GM23338 (cell line): ENCODE data around the gene RELL2. TPM values are rescaled to one million over a fixed set of nuclear protein-coding genes. Genes with fewer than 3 reads are reported as not detected.
A peak's percentile ranks its signal among the peaks of the same experiment; 100 is the strongest.

ENCODE experiments used
- ATAC-seq: fragments of 200-7000 bp; cut with Tn5 transposase; 3 replicates; pipeline ENCODE4 v1.9.1; 2020
- DNase-seq: peaks from one replicate; pipeline ENCODE4 v3.0.0-alpha.2; 2015; ENCODE audit warnings: low spot score
- H2AFZ ChIP-seq: fragments of 200-600 bp; sonication (generic); 2 replicates; pipeline ENCODE4 v1.8.0; 2016; ENCODE audit warnings: antibody characterized with exemption, mild to moderate bottlenecking, moderate library complexity
- H3F3A ChIP-seq: fragments of 200-600 bp; sonication (generic); replicated peaks from 2 replicates; pipeline ENCODE4 v1.8.0; 2017; ENCODE audit warnings: antibody characterized with exemption, mixed run types, low read depth
- H3K27ac ChIP-seq: fragments of 200-600 bp; sonication (generic); 2 replicates; pipeline ENCODE4 v1.6.1; 2016; ENCODE audit warnings: low read depth
- H3K27me3 ChIP-seq: fragments of 200-600 bp; sonication (generic); 2 replicates; pipeline ENCODE4 v1.8.0; 2016; ENCODE audit warnings: mild to moderate bottlenecking, mixed run types, moderate library complexity; ENCODE audit not compliant: insufficient read depth
- H3K36me3 ChIP-seq: fragments of 200-600 bp; sonication (generic); 2 replicates; pipeline ENCODE4 v1.8.0; 2016; ENCODE audit warnings: mild to moderate bottlenecking; ENCODE audit not compliant: insufficient read depth
- H3K4me1 ChIP-seq: fragments of 200-600 bp; sonication (generic); 2 replicates; pipeline ENCODE4 v1.8.0; 2016; ENCODE audit warnings: mild to moderate bottlenecking, moderate library complexity; ENCODE audit not compliant: insufficient read depth
- H3K4me2 ChIP-seq: fragments of 200-600 bp; sonication (generic); 2 replicates; pipeline ENCODE4 v1.7.1; 2017; ENCODE audit warnings: mixed run types
- H3K4me3 ChIP-seq: fragments of 200-600 bp; sonication (generic); 2 replicates; pipeline ENCODE4 v1.6.1; 2016; ENCODE audit warnings: mixed run types
- H3K79me2 ChIP-seq: fragments of 200-600 bp; sonication (generic); replicated peaks from 2 replicates; pipeline ENCODE4 v1.8.0; 2017; ENCODE audit warnings: mild to moderate bottlenecking; ENCODE audit not compliant: insufficient read depth
- H3K9me2 ChIP-seq: fragments of 200-600 bp; sonication (generic); 2 replicates; pipeline ENCODE4 v1.8.0; 2017; ENCODE audit not compliant: insufficient read depth
- H4K20me1 ChIP-seq: fragments of 200-600 bp; sonication (generic); replicated peaks from 2 replicates; pipeline ENCODE4 v1.8.0; 2017; ENCODE audit warnings: mild to moderate bottlenecking; ENCODE audit not compliant: insufficient read depth
- H3K27ac Mint-ChIP-seq: 2 replicates; pipeline ENCODE4 v1.8.0; 2020; ENCODE audit warnings: inconsistent platforms, mild to moderate bottlenecking, moderate library complexity, mixed read lengths
- H3K27me3 Mint-ChIP-seq: 3 replicates; pipeline ENCODE4 v1.8.0; 2022; ENCODE audit warnings: low read depth, mild to moderate bottlenecking, moderate library complexity, mixed read lengths, inconsistent platforms; ENCODE audit not compliant: insufficient read depth, poor library complexity
- H3K36me3 Mint-ChIP-seq: 3 replicates; pipeline ENCODE4 v1.8.0; 2021; ENCODE audit warnings: low read depth, mild to moderate bottlenecking, inconsistent platforms, moderate library complexity, mixed read lengths
- H3K4me1 Mint-ChIP-seq: 3 replicates; pipeline ENCODE4 v1.8.0; 2020; ENCODE audit warnings: mild to moderate bottlenecking, inconsistent platforms, mixed read lengths
- H3K4me3 Mint-ChIP-seq: 3 replicates; pipeline ENCODE4 v1.8.0; 2021; ENCODE audit warnings: moderate library complexity, mild to moderate bottlenecking, inconsistent platforms, mixed read lengths
- H3K9me3 Mint-ChIP-seq: 3 replicates; pipeline ENCODE4 v1.8.0; 2020; ENCODE audit warnings: moderate library complexity, mild to moderate bottlenecking, inconsistent platforms, mixed read lengths
- CREB1 ChIP-seq: fragments of 250-450 bp; sonication (Bioruptor Pico); IDR thresholded peaks from 2 replicates; pipeline ENCODE4 v1.5.0; 2020; ENCODE audit warnings: low read depth, mild to moderate bottlenecking, moderate library complexity
- EZH2 ChIP-seq: fragments of 200-600 bp; sonication (generic); IDR thresholded peaks from one replicate; pipeline ENCODE4 v1.8.0; 2017; ENCODE audit warnings: antibody characterized with exemption, mild to moderate bottlenecking, low read depth; ENCODE audit not compliant: unreplicated experiment
- EZH2phosphoT487 ChIP-seq: fragments of 200-600 bp; sonication (generic); IDR thresholded peaks from one replicate; pipeline ENCODE4 v1.8.1; 2018; ENCODE audit warnings: antibody characterized with exemption; ENCODE audit not compliant: unreplicated experiment
- JUNB ChIP-seq: IDR thresholded peaks from one replicate; pipeline ENCODE4 v1.6.1; 2016; ENCODE audit warnings: antibody characterized with exemption; ENCODE audit not compliant: unreplicated experiment
- NANOG ChIP-seq: IDR thresholded peaks from 2 replicates; pipeline ENCODE4 v1.6.1; 2016; ENCODE audit warnings: antibody characterized with exemption, borderline replicate concordance
- POLR2AphosphoS5 ChIP-seq: IDR thresholded peaks from 2 replicates; pipeline ENCODE4 v1.6.1; 2016; ENCODE audit warnings: antibody characterized with exemption, low read depth
- STAT1 ChIP-seq: IDR thresholded peaks from one replicate; pipeline ENCODE4 v1.6.1; 2016; ENCODE audit warnings: antibody characterized with exemption; ENCODE audit not compliant: unreplicated experiment
- ZNF114 ChIP-seq: fragments of 250-450 bp; sonication (Bioruptor Pico); IDR thresholded peaks from 2 replicates; pipeline ENCODE4 v1.5.0; 2020; ENCODE audit warnings: mild to moderate bottlenecking, moderate library complexity
- ZNF331 ChIP-seq: fragments of 250-450 bp; sonication (Bioruptor Pico); IDR thresholded peaks from 2 replicates; pipeline ENCODE4 v1.5.0; 2020; ENCODE audit warnings: low read depth, mild to moderate bottlenecking, moderate library complexity
- polyA plus RNA-seq: library from polyadenylated mRNA; unstranded; fragments of >200 nt; fragmentation: Nextera tagmentation; extraction: Ambion mirVana; gene quantifications from 2 replicates; pipeline ENCODE4 v1.2.1, GENCODE V29; 2016
- total RNA-seq: library from RNA; depleted of rRNA; stranded (reverse); fragments of >200 nt; shearing (Covaris generic); gene quantifications from 2 replicates; pipeline ENCODE4 v1.2.3, GENCODE V29; 2014
- TF ChIP-seq, protein P1 (sequence below): IDR thresholded peaks from one replicate; pipeline ENCODE4 v1.6.1; 2018; ENCODE audit warnings: antibody characterized with exemption; ENCODE audit not compliant: unreplicated experiment
- TF ChIP-seq, protein P2 (sequence below): IDR thresholded peaks from 2 replicates; pipeline ENCODE4 v1.6.1; 2016; ENCODE audit warnings: antibody characterized with exemption

The RELL2 gene
- total and polyA plus RNA-seq, 2 experiments from 2014 or later, result 20.4 to 30.6 TPM

DNA sequence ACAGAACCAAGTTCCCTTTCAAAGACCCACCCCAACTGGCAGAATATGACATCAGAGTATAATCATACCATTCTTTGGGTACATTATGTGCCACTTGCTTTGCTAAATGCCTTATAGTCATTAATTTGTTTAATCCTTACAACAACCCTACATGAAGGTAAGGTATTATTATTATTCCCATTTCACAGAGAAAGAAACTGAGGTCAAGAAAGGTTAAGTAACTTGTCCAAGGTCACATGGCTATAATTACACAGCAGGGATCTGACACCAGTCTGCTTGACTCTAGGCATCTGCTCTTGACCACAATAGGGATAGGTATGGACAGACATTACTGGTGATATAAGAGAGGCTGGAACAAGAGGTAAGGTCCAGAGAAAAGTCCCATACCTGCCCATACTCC lies 13.2 kb downstream of the RELL2 start:
- Mint-ChIP-seq H3K36me3 (peaks cover 40% of the 10 kb centered on the region), H3K27me3 (peaks cover 14% of the 10 kb centered on the region), H3K27ac (no peak overlapping the region), H3K4me3 (peak overlapping the region; percentile 96; the same call in 2 of the 3 replicates), H3K4me1 (peaks cover 29% of the 10 kb centered on the region), H3K9me3 (no peaks in the 10 kb centered on the region)
- no peaks in the 10 kb centered on the region for H3K79me2 ChIP-seq
- DNase-seq (no peak), ATAC-seq (no peak)
- no peak overlapping the region for H3K27ac ChIP-seq
- H3K4me3 ChIP-seq, result peak overlapping the region; percentile 87
- TF ChIP-seq ZNF331 (CRISPR knock-in tag) (no peak), EZH2phosphoT487 (no peak), NANOG (no peak), POLR2AphosphoS5 (no peak), EZH2 (no peak), CREB1 (CRISPR knock-in tag) (no peak)
- TF ChIP-seq, protein P1, sequence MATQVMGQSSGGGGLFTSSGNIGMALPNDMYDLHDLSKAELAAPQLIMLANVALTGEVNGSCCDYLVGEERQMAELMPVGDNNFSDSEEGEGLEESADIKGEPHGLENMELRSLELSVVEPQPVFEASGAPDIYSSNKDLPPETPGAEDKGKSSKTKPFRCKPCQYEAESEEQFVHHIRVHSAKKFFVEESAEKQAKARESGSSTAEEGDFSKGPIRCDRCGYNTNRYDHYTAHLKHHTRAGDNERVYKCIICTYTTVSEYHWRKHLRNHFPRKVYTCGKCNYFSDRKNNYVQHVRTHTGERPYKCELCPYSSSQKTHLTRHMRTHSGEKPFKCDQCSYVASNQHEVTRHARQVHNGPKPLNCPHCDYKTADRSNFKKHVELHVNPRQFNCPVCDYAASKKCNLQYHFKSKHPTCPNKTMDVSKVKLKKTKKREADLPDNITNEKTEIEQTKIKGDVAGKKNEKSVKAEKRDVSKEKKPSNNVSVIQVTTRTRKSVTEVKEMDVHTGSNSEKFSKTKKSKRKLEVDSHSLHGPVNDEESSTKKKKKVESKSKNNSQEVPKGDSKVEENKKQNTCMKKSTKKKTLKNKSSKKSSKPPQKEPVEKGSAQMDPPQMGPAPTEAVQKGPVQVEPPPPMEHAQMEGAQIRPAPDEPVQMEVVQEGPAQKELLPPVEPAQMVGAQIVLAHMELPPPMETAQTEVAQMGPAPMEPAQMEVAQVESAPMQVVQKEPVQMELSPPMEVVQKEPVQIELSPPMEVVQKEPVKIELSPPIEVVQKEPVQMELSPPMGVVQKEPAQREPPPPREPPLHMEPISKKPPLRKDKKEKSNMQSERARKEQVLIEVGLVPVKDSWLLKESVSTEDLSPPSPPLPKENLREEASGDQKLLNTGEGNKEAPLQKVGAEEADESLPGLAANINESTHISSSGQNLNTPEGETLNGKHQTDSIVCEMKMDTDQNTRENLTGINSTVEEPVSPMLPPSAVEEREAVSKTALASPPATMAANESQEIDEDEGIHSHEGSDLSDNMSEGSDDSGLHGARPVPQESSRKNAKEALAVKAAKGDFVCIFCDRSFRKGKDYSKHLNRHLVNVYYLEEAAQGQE, result no peak
- TF ChIP-seq, protein P2, sequence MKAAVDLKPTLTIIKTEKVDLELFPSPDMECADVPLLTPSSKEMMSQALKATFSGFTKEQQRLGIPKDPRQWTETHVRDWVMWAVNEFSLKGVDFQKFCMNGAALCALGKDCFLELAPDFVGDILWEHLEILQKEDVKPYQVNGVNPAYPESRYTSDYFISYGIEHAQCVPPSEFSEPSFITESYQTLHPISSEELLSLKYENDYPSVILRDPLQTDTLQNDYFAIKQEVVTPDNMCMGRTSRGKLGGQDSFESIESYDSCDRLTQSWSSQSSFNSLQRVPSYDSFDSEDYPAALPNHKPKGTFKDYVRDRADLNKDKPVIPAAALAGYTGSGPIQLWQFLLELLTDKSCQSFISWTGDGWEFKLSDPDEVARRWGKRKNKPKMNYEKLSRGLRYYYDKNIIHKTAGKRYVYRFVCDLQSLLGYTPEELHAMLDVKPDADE, result no peak
- H3K9me2 ChIP-seq, result no peaks in the 10 kb centered on the region
- peaks cover 19% of the 10 kb centered on the region for H3K4me1 ChIP-seq
- H3K27me3 ChIP-seq, result no peaks in the 10 kb centered on the region
- no peaks in the 10 kb centered on the region; the same call in 1 of the 2 replicates for H3K36me3 ChIP-seq
- H3F3A ChIP-seq, result peaks cover 12% of the 10 kb centered on the region
- no peak overlapping the region for H2AFZ ChIP-seq
- H3K4me2 ChIP-seq, result peak overlapping the region; percentile 84
- no peaks in the 10 kb centered on the region; the same call in 1 of the 2 replicates for H4K20me1 ChIP-seq

DNA sequence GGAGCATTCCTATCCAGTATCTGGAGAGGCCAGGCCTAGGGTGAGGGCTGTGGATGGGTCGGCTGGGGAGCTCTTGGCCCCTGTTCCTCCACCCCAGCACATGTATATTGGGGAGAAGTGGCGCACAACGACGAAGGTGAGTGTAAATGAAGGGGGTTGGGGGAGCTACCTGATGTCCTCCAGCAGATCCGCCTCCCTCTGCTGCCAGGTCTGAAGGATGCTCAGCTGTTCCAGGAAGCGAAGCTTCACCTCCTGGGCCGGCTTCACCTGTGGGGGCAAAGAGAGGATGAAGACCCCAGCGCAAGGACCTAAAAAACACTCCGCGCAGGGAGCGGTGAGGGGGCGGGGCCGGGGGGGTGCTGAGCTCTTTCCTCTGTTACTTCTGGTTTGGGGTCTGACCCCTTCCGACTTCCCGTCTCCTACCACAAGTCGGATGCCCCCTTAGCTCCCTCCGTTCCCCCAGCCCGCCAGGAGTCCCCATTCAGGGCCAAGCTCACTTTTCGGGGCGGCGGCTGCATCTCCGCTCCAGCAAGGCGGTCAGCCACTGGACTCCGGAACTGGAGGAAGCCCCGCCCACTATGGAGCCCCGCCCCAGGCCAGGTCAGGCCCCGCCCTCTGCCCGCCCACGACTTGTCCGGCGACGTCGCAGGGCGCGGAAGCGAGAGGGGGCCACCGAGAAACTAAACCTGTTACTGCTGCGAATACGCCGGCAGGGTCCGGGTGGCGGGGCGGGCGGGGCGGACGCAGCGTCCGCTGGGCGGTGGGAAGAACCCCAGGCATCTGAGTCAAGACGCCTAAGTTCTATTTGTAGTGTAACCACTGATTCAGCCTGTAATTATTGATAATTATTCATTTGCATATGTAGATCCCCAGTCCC lies 14.3 kb downstream of the RELL2 start, which contains the start of gene FCHSD1:
Gene FCHSD1, minus strand, starts transcription at position 568 of the 877 bp plus-strand sequence. Its CDS starts 50 bp downstream, at position 518.
- Histone ChIP-seq H3K4me1 (peaks cover 19% of the 10 kb centered on the region), H3K36me3 (peaks cover 2% of the 10 kb centered on the region), H3K9me2 (no peaks in the 10 kb centered on the region), H2AFZ (peak within 1 kb of the TSS; percentile 94), H3K27ac (no peak within 1 kb of the TSS), H4K20me1 (no peaks in the 10 kb centered on the region; the same call in 1 of the 2 replicates), H3K79me2 (no peaks in the 10 kb centered on the region), H3K27me3 (no peaks in the 10 kb centered on the region), H3K4me3 (peak within 1 kb of the TSS; percentile 87), H3F3A (peaks cover 12% of the 10 kb centered on the region), H3K4me2 (peak within 1 kb of the TSS; percentile 84)
- peaks cover 16% of the 10 kb centered on the region for H3K27me3 Mint-ChIP-seq
- peaks cover 29% of the 10 kb centered on the region for H3K4me1 Mint-ChIP-seq
- DNase-seq, result peak; percentile 89
- H3K36me3 Mint-ChIP-seq, result peaks cover 44% of the 10 kb centered on the region
- peak within 1 kb of the TSS; percentile 90 for H3K27ac Mint-ChIP-seq
- TF ChIP-seq, protein P2, result no peak
- TF ChIP-seq ZNF114 (CRISPR knock-in tag) (no peak), NANOG (no peak), STAT1 (no peak), POLR2AphosphoS5 (peak; percentile 82), CREB1 (CRISPR knock-in tag) (peak; percentile 43), JUNB (no peak)
- TF ChIP-seq, protein P1, result no peak
- H3K4me3 Mint-ChIP-seq, result peak within 1 kb of the TSS; percentile 96
- ATAC-seq, result peak; percentile 88
- no peaks in the 10 kb centered on the region for H3K9me3 Mint-ChIP-seq
